Peyer's patch (tissue), 4 donors: ENCODE results near the gene MAPK13. TPM values are rescaled to one million over a fixed set of nuclear protein-coding genes. Genes with fewer than 3 reads are reported as not detected.

ENCODE experiments used
- DNase-seq, 3 donors: peaks; one replicate each; pipeline ENCODE4 v3.0.0-alpha.2; 2017 to 2019
- H3K27ac ChIP-seq, 4 donors: fragments of 200-600 bp; sonication (generic); one replicate each; pipeline ENCODE4 v1.5.1; 2016 to 2019
- H3K27me3 ChIP-seq, 2 donors: fragments of 200-600 bp; sonication (generic); one replicate each; pipeline ENCODE4 v1.5.1; 2019
- H3K36me3 ChIP-seq, 3 donors: fragments of 200-600 bp; sonication (generic); one replicate each; pipeline ENCODE4 v1.5.1; 2016 to 2019
- H3K4me1 ChIP-seq, 4 donors: fragments of 200-600 bp; sonication (generic); one replicate each; pipeline ENCODE4 v1.5.1; 2016 to 2019
- H3K4me3 ChIP-seq, 4 donors: fragments of 200-600 bp; sonication (generic); 1 replicate in 3 of 4; 2 replicates in 1 of 4; pipeline ENCODE4 v1.5.1; 2016 to 2019; ENCODE audit warnings: mild to moderate bottlenecking in 1 of 4
- H3K9me3 ChIP-seq, 4 donors: fragments of 200-600 bp; sonication (generic); one replicate each; pipeline ENCODE4 v1.5.1; 2016 to 2019; ENCODE audit warnings: mild to moderate bottlenecking in 1 of 4
- POLR2A ChIP-seq, 2 donors: fragments of 450-650 bp; IDR thresholded peaks; one replicate each; pipeline ENCODE4 v1.5.1; 2017; ENCODE audit warnings: antibody characterized with exemption in 2 of 2, mild to moderate bottlenecking in 2 of 2, moderate library complexity in 2 of 2
- total RNA-seq, 4 donors: library from RNA; depleted of rRNA; stranded (reverse); fragments of >200 nt; gene quantifications; one replicate each; pipeline ENCODE4 v1.1.0, GENCODE V29; 2016
- TF ChIP-seq, protein P1 (sequence below), 6 experiments: fragments of 450-650 bp in 4 of 6; fragments of 200-600 bp in 2 of 6; sonication (generic) in 1 of 6; IDR thresholded peaks; one replicate each; pipeline ENCODE4 v1.5.1; 2017 to 2019; ENCODE audit warnings: antibody characterized with exemption in 6 of 6, mild to moderate bottlenecking in 3 of 6, moderate library complexity in 1 of 6

Gene MAPK13
- total RNA-seq, 4 donors from 2014 or later = 66.0 to 149 (median 131) TPM

DNA sequence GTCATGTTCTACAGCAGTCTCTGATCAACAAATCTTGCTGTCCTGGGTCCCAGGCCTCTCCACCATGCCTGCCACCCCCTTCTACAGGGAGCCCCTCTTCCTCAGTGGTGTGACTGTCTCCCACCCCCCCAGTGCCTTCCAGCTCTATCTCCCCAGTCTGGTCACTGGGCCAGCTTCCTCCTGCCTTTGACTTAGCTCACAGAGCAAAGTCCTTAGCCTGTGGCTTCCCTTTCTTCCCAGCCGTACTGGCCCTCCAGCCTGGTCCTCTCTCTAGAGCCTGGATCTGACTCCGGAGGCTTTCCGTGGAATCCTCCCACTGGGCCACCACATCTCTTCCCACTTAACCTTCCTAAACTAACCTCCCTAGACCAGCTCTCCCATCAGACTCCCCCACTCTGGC is 17.0 kb downstream of the MAPK13 start:
- no peaks in the 10 kb centered on the region for H3K36me3 ChIP-seq
- no peak overlapping the region for H3K27ac ChIP-seq
- TF ChIP-seq, protein P1, sequence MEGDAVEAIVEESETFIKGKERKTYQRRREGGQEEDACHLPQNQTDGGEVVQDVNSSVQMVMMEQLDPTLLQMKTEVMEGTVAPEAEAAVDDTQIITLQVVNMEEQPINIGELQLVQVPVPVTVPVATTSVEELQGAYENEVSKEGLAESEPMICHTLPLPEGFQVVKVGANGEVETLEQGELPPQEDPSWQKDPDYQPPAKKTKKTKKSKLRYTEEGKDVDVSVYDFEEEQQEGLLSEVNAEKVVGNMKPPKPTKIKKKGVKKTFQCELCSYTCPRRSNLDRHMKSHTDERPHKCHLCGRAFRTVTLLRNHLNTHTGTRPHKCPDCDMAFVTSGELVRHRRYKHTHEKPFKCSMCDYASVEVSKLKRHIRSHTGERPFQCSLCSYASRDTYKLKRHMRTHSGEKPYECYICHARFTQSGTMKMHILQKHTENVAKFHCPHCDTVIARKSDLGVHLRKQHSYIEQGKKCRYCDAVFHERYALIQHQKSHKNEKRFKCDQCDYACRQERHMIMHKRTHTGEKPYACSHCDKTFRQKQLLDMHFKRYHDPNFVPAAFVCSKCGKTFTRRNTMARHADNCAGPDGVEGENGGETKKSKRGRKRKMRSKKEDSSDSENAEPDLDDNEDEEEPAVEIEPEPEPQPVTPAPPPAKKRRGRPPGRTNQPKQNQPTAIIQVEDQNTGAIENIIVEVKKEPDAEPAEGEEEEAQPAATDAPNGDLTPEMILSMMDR (IDR thresholded peaks at IDR 0.05) = no peak
- TF ChIP-seq POLR2A (IDR thresholded peaks at IDR 0.05) = no peak
- H3K27me3 ChIP-seq = no peaks in the 10 kb centered on the region
- no peak overlapping the region for H3K4me3 ChIP-seq
- no peaks in the 10 kb centered on the region for H3K9me3 ChIP-seq
- DNase-seq = no peak
- no peaks in the 10 kb centered on the region for H3K4me1 ChIP-seq

DNA sequence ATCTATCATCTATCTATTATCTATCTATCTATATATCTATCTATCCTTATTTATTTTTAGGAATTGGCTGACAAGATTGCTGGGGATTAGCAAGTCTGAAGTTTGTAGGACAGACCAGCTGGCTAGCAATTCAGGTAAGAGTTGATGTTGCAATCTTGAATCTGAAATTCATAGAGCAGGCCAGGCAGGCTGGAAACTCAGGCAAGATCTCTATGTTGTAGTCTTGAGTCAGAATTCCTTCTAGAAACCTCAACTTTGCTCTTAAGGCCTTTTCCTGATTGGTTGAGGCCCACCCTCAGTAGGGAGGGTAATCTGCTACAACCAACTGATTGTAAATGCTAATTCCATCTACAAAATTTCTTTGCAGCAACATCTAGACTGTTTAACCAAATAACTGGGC is 19.2 kb downstream of the MAPK13 start:
- Histone ChIP-seq H3K4me3 (no peak overlapping the region), H3K9me3 (no peaks in the 10 kb centered on the region), H3K4me1 (no peaks in the 10 kb centered on the region), H3K36me3 (no peaks in the 10 kb centered on the region), H3K27me3 (no peaks in the 10 kb centered on the region), H3K27ac (no peak overlapping the region)
- TF ChIP-seq, protein P1 (IDR thresholded peaks at IDR 0.05) = no peak
- TF ChIP-seq POLR2A (IDR thresholded peaks at IDR 0.05) = no peak
- no peak for DNase-seq

DNA sequence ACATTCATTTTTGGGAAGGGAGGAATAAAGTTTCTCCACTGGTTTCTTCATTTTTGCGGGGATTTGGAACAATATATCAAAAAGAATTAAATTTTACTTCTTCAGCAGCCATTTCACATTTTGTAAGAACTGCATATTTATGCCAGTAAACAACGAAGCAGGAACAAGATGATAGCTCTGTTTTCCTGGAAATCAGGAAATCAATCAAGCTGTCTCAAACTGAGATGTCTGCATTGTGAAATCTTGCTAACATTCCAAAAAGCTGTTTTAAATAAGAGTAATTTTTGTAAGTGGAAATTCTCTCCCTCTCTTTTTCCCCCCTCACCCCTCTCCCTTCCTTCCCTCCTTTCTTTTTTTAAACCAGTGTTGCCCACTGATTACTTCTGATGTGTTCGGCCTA is 20.0 kb downstream of the MAPK13 start:
- no peaks in the 10 kb centered on the region for H3K4me1 ChIP-seq
- DNase-seq = no peak
- no peaks in the 10 kb centered on the region for H3K9me3 ChIP-seq
- no peaks in the 10 kb centered on the region for H3K27me3 ChIP-seq
- TF ChIP-seq, protein P1 (IDR thresholded peaks at IDR 0.05) = no peak
- no peak for TF ChIP-seq POLR2A (IDR thresholded peaks at IDR 0.05)
- H3K36me3 ChIP-seq = no peaks in the 10 kb centered on the region
- no peak overlapping the region for H3K27ac ChIP-seq
- no peak overlapping the region for H3K4me3 ChIP-seq

DNA sequence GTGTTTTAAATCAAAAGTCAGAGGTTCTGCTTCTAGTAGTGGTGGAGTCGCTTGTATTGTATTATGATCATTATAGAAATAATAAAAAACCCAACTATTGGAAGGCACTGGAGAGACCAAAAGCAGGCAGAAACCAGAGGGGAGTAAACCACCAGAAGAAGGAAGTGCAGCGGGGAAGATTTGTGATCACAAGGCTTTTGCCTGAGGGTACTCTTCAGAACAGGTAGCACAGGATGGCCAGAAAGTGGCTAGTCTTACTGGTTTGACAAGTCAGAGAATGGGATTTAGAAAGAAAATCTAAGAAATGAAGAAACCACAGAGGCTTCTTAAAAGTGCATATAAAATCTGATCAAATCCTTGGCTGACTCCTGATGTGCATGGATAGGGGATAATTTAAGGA is 24.0 kb downstream of the MAPK13 start:
- Histone ChIP-seq H3K4me1 (no peaks in the 10 kb centered on the region), H3K9me3 (no peaks in the 10 kb centered on the region), H3K4me3 (no peak overlapping the region), H3K27me3 (no peaks in the 10 kb centered on the region), H3K27ac (no peak overlapping the region), H3K36me3 (no peaks in the 10 kb centered on the region)
- no peak for TF ChIP-seq POLR2A (IDR thresholded peaks at IDR 0.05)
- TF ChIP-seq, protein P1 (IDR thresholded peaks at IDR 0.05) = no peak
- no peak for DNase-seq

DNA sequence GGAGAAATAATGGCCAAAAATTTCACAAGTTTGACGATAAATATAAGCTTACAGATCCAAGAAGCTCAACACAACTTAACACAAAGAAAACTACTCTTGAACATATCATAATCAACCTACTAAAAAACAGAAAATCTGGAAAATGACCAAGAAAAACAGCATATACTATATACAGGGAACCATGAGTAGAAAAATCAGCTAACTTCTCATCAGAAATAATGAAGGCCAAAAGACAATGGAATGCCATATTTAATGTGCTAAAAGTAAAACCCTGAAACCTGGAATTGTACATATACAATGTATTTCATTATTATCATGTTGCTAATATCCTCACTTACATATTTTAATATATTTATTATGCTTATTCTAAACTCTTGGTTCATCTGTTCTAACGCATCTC is 25.3 kb downstream of the MAPK13 start:
- no peaks in the 10 kb centered on the region for H3K4me1 ChIP-seq

More for the DNA sequence above, 25.3 kb downstream of the MAPK13 start:
- H3K27ac ChIP-seq = no peak overlapping the region
- DNase-seq = no peak
- no peaks in the 10 kb centered on the region for H3K27me3 ChIP-seq
- no peaks in the 10 kb centered on the region for H3K9me3 ChIP-seq
- no peak overlapping the region for H3K4me3 ChIP-seq
- no peaks in the 10 kb centered on the region for H3K36me3 ChIP-seq
- TF ChIP-seq, protein P1 (IDR thresholded peaks at IDR 0.05) = no peak
